Stimulated activated naive CD4-positive, alpha-beta T cell (primary cell): ENCODE results near the gene CCDC187.

ENCODE experiments used
- DNase-seq, 6 experiments: peaks; one replicate each; lab custom pipeline; 2025; lab: John Stamatoyannopoulos, UW

CCDC187 gene

DNA sequence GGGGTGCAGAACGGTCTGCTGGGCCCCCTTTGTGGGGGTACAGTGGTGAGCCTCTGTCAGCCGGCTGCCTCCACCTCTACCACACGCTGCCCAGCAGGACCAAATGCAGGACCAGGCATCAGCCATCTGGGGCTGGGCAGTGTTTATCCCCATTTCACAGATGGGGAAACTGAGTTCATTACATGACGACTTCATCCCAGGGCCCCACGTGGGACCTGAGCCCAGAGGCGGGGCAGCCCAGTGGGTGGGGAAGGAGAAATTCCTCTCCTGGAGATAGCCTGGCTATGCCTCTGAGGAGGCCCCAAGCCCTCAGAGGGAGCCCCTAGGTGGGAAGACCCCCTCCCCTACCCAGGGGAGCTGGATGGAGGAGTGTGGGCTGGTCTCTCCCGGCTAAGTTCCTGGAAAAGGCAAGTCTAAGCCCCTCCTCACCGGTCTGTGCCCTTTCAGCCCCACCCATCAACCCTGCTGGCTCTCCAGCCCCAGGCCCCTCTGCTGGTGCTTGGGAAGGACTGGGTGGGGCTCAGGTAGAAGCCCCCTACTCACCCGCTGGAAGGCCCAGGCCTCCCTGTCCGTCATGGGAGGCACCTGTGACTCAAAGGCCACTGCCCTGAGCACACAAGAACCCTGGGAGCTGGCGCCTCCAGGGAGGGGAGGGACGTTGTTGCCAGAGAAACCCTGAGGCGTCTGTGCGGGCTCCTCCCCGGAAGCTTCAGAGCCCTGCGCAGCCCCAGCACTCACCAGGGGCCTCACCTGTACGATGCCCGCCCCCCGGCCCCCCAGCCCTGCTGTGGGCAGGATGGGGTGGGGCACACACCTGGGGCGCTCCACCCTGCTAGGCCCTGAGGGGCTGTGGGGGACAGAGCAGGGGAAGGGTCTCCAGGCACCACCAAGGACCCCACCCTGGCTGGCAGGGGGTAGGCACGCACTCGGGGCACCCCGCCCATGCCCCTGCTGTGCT, 7.4 kb upstream of the CCDC187 start:
- peak in 2 of 6 experiments; percentile 6 to 14 for DNase-seq

DNA sequence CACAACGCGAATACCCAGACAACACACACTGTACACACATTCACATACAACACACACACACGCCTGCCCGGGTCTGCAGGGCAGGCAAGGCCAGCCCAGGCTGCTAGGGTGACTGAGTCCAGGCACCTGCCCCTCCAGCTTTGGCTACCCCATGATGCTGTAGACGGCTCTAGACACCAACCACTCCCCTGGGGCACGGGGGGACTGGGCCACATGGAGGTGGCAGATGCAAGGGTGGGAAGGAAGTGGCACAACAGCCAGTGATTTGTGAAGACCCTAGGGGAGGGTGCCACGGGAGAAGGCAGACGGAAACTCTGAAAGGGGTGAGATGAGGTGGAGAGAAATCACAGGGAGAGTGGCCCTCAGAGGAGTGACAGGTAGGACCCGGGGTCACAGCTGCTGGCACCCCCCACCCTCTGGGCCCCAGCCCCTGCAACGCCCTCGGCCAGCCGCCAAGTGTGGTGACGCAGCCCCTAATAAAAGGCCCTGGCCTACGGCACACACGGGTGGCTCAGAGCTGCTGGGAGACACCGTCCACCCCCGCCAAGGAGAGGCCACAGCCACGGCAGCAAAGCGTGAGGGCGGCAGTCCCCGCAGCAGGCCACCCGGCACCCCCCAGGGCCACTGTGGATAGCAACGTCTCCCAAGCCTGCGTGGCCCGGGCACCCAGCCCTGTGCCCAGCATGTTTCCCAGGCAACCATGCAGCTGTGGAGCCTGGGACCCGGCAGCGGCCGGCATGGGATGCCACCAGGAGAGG, 6.6 kb upstream of the CCDC187 start:
- no peak for DNase-seq

- no peak for DNase-seq
These were observed 5.9 kb upstream of the CCDC187 start for GRCh38 chr9:136309806-136310220.

DNA sequence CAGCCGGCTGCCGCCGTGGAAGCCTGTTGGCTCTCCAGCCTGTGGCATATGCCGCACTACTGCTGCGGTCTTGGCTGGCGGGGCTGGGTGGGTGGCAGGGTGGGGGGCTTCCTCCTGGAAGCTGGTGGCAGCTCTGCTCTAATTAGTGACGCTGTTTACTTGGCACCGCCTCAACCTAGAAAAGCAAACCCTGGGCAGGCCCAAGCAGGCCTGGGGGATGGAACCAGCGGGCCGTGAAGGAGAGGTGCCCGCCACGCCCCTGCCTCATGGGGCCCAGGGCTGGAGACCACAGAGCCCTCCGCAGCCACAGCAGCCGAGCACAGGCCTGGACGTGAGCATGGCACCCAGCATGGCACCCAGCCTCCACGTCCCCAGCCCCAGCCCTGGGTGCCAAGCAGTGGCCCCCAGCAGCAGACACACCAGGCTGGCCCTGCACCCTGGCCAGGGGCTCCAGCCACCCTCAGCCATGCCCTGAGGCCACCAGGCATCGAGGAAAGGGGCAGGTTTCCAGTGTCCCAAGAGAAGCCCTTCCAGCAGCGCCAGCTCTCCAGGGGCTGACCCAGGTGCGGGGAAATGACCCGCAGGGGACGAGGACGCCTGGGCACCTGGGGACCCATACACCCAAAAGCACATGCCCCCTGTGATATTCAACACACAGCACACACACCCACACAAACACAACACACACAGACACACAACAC, 5.4 kb upstream of the CCDC187 start:
- no peak for DNase-seq

DNA sequence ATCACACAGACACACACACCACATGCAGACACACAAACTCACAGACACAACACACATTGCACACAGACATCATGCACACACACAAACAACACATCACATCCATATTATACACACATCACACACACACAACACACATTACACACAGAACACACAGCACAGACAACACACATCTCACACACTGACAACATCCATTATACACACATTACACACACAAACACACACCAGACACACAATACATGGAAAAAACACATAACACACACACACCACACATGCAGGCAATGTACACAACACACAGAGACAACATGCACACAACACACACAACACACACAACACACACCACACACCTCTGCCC, 4.8 kb upstream of the CCDC187 start:
- DNase-seq: no peak

DNA sequence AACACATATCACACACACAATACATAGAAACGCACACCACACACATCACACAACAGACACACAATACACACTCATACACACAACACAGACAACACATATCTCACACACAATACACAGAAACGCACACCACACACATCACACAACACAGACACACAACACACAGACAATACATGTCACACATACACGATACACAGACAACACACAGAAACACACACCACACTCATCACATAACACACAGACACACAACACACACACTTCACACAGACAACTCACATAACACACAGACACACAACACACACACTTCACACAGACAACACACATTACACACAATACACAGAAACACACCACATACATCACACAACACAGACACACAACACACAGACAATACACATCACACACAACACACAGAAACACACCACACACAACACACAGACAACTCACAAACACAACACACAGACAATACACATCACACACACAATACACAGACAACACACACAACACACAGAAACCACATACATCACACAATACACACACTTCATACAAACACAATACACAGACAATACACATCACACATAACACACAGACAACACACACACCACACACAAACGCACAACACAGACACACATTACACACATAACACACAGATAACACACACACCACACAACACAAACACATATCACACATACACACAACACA, 4.3 kb upstream of the CCDC187 start:
- DNase-seq: no peak

DNA sequence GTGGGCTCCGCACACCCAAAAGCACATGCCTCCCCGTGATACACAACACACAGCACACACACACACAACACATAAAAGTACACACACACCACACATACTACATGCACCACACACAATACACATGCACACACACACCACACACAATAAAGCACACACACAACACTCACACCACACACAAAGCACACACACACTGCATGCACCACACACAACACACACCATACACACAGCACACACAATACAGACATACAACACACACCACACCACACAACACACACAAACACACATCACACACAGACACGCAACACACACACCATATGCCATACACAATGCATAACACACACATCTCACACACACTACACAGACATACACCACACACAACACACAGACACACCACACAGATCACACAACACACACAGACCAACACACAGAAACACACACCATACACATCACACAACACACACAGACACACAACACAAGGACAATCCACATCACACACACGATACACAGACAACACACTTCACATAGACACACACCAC, 3.4 kb upstream of the CCDC187 start:
- no peak for DNase-seq

DNA sequence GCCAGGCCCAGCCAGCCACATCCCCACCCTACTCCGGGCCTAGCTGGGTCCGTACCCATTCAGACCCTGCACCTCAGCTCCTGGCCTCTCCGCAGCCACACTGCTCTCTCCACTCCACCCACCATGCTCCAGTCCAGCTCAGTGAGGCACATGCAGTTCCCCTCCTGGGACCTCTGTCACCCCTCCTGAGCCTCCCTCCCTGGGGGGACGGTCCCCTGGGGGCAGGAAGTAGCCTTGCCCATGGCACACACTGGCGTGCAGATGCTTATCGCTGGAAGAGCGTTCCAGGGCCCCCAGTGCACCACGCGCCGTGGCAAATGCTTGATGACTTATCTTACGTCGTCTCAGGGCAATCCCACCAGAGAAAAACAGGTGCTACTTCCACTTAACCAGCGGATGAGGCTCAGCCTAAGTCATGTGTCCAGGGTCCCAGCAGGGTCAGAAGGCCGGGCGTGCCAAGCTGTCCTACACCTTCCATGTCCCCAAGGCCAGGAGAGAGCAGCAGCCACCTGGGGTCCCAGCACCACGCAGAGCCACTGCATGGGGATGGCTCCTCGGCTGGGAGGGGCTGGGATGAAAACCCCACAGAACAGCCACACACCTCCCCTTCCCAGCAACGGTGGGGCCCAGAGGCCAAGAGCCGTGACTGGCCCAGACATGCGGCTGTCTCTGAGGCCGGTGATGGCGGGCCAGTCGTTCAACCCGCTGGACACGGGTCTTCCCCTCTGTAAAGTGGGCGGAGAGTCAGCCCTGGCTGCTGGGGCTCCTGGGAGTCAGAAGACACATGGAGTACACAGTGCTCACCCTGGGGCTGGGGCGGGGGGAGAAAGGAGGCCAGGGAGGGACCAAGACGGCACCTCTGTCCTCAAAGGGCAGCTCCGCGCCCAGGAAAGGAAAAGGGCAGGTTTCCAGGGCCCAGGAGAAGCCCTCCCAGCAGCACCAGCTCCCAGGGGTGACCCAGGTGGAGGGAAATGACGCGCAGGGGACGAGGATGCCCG, 2.6 kb upstream of the CCDC187 start:
- no peak for DNase-seq

- no peak for DNase-seq
These were observed 1.9 kb upstream of the CCDC187 start for GRCh38 chr9:136305804-136306203.

GRCh38 chr9:136304981-136305380, 1.1 kb upstream of the CCDC187 start:
- DNase-seq: no peak

DNA sequence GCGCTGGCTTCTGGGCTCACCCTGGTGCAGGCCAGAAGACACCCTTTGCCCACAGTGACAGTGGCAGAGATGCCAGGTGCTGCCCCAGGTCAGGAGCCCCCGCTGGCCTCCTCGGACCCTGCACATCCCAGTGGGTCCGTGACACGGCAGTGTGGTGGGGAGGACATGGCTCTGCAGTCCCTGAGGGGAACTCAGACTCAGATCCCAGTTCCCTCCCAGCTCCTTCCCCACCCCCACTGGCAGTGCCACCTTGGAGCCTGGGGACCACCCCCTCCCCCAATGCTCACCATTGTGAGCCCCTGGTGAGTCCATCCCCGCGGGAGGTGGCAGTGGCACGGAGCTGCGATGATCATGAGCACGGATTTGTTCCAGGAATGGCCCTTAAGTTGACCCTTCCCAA, 562 bp upstream of the CCDC187 start:
- DNase-seq: no peak

- DNase-seq: no peak
These were observed 649 bp downstream of the CCDC187 start for GRCh38 chr9:136303066-136303824.

DNA sequence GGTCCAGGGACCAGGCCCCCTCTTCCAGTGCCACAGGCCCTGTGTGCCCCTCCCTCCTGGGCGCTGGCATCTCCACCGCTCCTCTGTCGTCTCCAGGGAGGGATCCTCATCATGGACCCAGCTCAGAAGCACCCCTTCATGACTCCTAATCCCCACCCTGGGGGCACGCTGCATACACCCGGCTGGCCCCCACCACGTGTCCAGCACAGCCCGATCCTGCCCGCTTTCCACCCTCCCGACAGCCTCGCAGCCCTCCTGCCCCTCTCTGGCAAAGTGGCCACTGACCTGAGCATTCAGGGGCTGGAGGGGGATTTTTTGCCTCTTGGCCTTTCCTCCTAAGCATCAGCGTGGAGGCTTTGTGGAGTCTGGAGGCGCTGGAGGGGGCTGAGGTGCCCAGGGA, 1.4 kb downstream of the CCDC187 start:
- DNase-seq: no peak

- no peak for DNase-seq
These were observed 3.0 kb downstream of the CCDC187 start for GRCh38 chr9:136300866-136301265.

GRCh38 chr9:136300016-136300545, 3.8 kb downstream of the CCDC187 start:
- DNase-seq: no peak

DNA sequence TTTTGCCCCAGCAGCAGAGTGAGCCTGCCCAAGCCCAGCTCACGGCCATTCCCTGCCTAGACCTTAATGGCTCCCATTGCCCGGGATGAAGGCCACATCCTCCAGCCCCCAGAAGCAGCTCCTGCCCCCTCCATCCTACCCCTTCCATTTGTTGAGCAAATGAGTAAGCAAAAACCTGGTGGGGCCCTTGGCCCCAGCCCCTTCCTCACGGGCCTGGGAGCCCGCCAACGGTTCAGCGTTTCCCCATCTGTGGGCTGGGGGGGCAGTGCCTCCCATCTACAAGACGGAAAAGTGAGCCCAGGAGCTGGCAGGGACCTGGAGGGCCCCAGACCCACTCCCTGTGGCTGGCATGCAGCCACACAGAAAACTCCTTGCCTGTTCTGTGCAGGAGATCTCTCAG, 4.4 kb downstream of the CCDC187 start:
- DNase-seq: no peak

DNA sequence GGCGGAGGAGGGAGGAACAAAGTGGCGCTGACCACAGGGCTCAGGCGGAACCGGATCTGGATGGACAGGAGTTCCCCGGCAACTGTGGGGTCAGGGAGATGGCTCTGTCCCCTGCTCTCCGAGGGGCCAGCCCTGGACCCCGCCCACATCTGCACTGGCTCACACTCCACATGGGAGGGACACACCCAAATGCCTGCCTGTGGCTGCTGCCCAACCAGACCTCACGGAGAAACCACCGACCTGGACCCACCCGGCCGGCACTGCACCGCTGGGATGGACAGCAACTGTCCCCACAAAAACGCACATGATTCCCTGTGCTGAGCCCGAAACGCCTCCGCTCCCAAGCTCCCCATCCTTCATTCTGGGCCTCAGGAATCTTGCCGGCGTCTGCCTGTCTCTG, 4.8 kb downstream of the CCDC187 start:
- DNase-seq: no peak

GRCh38 chr9:136297766-136298735, 5.8 kb downstream of the CCDC187 start:
- DNase-seq: no peak
